ENCODE data around the gene IPCEF1.
A peak's percentile ranks its signal among the peaks of the same experiment; 100 is the strongest.
"Not testable (repeated sequence)": the region's sequence is repeated elsewhere in the genome, so short reads cannot be mapped to it uniquely, and the experiment has no call there.

The IPCEF1 gene

DNA sequence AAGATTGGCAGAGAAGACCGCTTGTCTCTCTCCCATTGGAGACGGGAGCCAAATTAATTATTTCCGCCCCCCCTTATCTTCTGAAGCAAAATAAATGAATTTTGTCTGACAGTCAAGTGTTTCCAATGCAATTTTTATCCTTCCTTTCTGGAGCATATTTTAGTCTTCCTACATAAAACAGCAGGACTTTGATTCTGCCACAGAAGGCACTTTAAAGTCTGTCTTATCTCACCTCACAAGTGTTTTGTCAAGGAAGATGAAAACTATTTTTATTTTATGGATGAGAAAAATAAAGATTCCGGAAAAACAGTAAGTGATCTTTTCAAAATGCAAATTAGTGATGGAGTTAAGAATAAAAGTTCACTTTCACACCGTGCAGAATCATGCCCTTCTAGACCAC lies 177.2 kb downstream of the IPCEF1 start:
- no peak overlapping the region for H3K27ac Mint-ChIP-seq
- peaks cover 9% of the 10 kb centered on the region for H3K9me3 Mint-ChIP-seq
- ATAC-seq (no peak), DNase-seq (ENCODE audit: low spot score in 2 of 2) (no peak)
- H3K4me3 Mint-ChIP-seq: no peak overlapping the region
- H3K4me1 Mint-ChIP-seq: peaks cover 61% of the 10 kb centered on the region
- H3K36me3 Mint-ChIP-seq: peaks cover 19% of the 10 kb centered on the region

DNA sequence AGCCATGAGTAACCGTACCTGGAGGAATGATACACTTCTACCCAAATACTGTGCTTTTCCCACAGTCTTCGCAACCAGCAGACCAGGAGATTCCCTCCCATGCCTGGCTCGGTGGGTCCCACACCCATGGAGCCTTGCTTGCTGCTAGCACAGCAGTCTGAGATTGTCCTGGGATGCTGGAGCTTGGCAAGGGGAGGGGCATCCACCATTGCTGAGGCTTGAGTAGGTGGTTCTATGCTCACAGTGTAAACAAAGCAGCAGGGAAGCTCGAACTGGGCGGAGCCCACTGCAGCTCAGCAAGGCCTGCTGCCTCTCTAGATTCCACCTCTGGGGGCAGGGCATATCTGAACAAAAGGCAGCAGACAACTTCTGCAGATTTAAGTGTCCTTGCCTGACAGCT lies 184.2 kb downstream of the IPCEF1 start:
- peaks cover 22% of the 10 kb centered on the region for H3K36me3 Mint-ChIP-seq
- not testable (repeated sequence) for H3K9me3 Mint-ChIP-seq; H3K4me3 Mint-ChIP-seq; ATAC-seq; DNase-seq (ENCODE audit: low spot score in 2 of 2)
- H3K4me1 Mint-ChIP-seq: peaks cover 69% of the 10 kb centered on the region
- peak overlapping the region; percentile 52 for H3K27ac Mint-ChIP-seq

DNA sequence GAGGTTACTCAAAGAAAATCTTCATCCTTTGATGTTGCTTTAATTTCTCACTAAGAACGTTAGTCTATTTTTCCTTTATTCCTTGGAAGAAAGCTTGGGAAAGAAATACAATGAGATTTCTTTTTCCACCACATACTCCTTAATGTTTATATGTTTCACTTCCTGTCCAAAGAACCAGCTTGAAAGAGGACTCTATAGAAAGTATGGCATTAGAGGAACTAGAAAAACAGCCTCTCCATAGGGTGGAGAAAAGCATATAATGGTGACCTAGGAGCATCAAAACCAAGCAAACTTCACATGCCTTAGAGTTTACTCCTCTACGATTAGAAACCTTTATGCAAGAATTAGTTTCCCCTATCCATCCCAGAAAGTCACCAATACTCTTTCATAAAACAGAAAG lies 186.5 kb downstream of the IPCEF1 start:
- Mint-ChIP-seq H3K27ac (no peak overlapping the region), H3K4me3 (no peak overlapping the region), H3K9me3 (peaks cover 2% of the 10 kb centered on the region), H3K4me1 (peaks cover 58% of the 10 kb centered on the region), H3K36me3 (peaks cover 29% of the 10 kb centered on the region)
- DNase-seq (ENCODE audit: low spot score in 2 of 2): no peak
- ATAC-seq: no peak

DNA sequence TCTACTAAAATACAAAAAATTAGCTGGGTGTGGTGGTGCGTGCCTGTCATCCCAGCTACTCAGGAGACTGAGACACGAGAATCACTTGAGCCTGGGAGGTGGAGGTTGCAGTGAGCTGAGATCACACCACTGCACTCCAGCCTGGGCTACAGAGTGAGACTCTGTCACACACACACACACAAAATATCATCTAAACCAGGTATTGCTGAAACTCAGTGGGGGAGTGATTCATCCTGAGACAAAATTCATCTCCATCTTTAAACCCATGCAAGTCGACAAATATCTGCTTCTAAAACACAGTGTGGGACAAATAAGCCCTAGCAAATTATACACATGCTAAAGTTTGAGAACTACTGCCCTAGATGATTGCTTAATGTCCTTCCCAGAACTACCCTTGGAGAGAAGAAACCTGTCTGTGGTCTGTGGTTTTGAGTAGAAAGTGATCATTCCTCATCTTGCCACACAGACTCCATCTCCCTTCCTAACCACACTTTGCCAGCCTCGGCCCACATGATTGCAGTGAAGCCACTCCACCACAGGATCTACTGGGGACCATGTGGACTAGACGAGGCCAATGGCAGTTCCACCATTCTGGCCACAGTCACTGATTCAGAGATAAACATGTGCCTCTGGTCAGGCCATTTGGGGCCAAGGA lies 187.3 kb downstream of the IPCEF1 start:
- Mint-ChIP-seq H3K4me1 (peaks cover 51% of the 10 kb centered on the region), H3K27ac (no peak overlapping the region), H3K9me3 (peaks cover 2% of the 10 kb centered on the region), H3K36me3 (peaks cover 31% of the 10 kb centered on the region), H3K4me3 (no peak overlapping the region)
- no peak for DNase-seq (ENCODE audit: low spot score in 2 of 2)
- peak; percentile 89 for ATAC-seq

DNA sequence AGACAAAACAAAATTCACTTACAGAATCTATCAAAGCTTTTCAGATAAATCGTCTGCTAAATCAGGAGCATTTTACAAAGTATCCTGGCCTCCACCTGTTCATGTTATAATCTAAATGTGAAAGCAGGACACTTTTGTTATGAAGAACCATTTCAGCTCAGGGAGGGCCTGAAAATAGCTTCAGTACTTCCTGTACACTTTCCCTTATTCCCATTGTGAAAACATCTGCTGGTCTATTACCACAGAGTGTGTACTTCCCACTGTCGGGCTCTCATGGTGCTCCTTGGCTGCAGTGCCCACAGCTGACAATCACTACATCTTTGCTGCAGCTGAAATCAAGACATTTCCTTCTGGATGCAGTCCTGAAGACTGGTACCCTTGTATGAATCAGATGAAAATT lies 189.5 kb downstream of the IPCEF1 start:
- Mint-ChIP-seq H3K36me3 (peaks cover 31% of the 10 kb centered on the region), H3K4me1 (peaks cover 35% of the 10 kb centered on the region), H3K4me3 (no peak overlapping the region), H3K27ac (no peak overlapping the region), H3K9me3 (no peaks in the 10 kb centered on the region)
- ATAC-seq (no peak), DNase-seq (ENCODE audit: low spot score in 2 of 2) (no peak)

DNA sequence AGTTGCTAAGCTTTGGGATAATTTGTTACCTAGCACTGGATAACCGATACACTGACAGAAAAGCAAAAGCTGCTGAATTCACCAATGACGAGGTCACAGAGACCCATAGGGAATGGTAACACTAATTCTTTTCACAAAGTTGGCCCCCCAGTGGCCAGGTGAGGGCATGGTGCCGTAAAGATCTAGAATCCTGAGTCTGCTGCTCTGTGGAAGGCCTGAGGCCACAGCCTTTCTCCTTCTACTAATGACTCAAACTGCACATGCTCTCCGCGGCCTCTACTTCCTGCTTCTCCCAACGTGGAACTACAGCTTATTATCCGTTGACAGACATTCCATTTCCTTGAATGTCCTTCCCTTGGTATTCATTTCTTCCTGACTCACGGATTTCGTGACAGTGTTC lies 190.5 kb downstream of the IPCEF1 start:
- H3K27ac Mint-ChIP-seq: no peak overlapping the region
- H3K4me1 Mint-ChIP-seq: peaks cover 35% of the 10 kb centered on the region
- no peak for ATAC-seq
- H3K9me3 Mint-ChIP-seq: no peaks in the 10 kb centered on the region
- H3K36me3 Mint-ChIP-seq: peaks cover 31% of the 10 kb centered on the region
- no peak overlapping the region for H3K4me3 Mint-ChIP-seq
- no peak for DNase-seq (ENCODE audit: low spot score in 2 of 2)

DNA sequence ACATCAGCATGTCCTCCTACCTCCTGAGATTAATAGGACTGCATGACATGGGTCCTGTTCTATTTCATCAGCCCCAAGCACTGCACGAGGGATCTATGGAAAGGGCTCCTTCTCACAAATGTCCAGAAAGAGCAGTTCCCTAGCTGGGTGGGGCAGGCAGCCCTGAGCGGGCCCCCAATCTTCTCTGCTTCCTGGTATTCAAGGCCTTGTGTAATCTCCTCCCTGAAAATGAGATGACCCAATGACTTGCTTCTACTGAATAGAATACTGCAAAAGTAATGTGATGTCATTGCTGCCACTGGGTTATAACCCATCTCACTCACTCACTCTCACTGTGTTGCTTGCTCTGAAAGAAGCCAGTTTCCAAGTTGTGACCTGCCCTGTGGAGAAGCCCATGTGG lies 191.1 kb downstream of the IPCEF1 start:
- ATAC-seq (peak; percentile 32), DNase-seq (ENCODE audit: low spot score in 2 of 2) (no peak)
- Mint-ChIP-seq H3K9me3 (no peaks in the 10 kb centered on the region), H3K4me3 (no peak overlapping the region), H3K27ac (no peak overlapping the region), H3K36me3 (peaks cover 31% of the 10 kb centered on the region), H3K4me1 (peaks cover 30% of the 10 kb centered on the region)

DNA sequence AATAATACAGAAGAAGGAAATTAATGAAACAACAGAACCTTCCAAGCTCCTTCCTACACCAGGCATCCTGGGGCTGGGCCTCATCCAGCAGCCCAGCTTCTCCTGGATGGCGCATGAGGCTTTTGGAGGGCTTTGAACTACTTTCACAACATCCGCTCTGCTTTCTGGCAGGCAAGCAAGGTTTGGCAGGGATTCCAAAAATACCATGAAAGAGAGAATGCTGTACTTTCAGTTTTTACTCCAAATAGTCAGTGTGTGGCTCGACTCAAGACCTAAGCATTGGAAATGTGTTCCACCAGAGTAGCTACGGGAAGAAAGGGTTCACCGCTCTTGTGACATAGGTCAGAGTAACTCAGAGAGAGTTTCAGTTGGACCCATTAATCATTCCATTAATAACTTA lies 192.2 kb downstream of the IPCEF1 start:
- H3K27ac Mint-ChIP-seq: no peak overlapping the region

DNA sequence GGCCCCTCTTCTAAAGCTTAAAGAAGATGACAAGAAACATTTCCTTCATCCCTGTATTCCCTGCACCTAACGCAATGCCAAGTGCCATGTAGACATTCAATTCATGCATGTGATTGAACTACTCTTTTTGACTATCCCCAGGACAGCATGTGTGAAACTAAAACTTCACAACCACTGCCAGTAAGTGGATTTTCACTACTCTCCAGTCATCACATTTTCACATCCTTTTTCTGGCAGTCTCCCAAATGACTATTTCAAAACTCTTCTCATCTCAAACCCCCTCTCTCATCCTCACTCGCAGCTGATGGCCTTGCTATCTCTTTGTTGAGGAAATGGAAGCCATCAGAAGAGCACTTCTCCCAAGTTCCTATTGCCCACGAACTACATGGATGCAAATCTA lies 194.9 kb downstream of the IPCEF1 start:
- peaks cover 34% of the 10 kb centered on the region for H3K4me1 Mint-ChIP-seq
- peaks cover 22% of the 10 kb centered on the region for H3K36me3 Mint-ChIP-seq
- no peaks in the 10 kb centered on the region for H3K9me3 Mint-ChIP-seq
- H3K27ac Mint-ChIP-seq: no peak overlapping the region
- no peak overlapping the region for H3K4me3 Mint-ChIP-seq
- ATAC-seq (peak; percentile 82), DNase-seq (ENCODE audit: low spot score in 2 of 2) (no peak)

More for the DNA sequence above, 192.2 kb downstream of the IPCEF1 start:
- no peak for DNase-seq (ENCODE audit: low spot score in 2 of 2)
- Mint-ChIP-seq H3K36me3 (peaks cover 36% of the 10 kb centered on the region), H3K4me1 (peaks cover 21% of the 10 kb centered on the region), H3K4me3 (no peak overlapping the region), H3K9me3 (no peaks in the 10 kb centered on the region)
- no peak for ATAC-seq

DNA sequence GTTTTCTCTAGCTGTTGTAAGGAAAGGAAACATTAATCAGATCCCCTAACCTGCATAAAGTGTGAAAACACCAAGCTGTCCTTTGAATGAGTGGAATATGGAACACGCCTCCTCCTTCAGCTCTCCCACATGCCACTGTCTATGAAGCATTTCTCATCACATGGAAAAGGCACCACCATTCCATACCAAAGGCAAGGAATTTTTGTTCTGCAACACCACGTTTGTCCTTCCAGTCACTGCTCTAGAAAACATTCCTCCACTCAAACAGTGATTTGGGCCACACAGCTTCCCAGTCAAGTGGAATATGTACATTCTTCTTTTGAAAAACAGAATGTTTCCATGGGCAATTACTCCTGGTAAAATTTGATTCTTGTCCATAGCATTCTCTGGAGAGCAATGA lies 197.5 kb downstream of the IPCEF1 start:
- Mint-ChIP-seq H3K36me3 (peaks cover 10% of the 10 kb centered on the region), H3K9me3 (no peaks in the 10 kb centered on the region), H3K27ac (no peak overlapping the region), H3K4me3 (no peak overlapping the region), H3K4me1 (peaks cover 32% of the 10 kb centered on the region)
- ATAC-seq: no peak
- no peak for DNase-seq (ENCODE audit: low spot score in 2 of 2)

DNA sequence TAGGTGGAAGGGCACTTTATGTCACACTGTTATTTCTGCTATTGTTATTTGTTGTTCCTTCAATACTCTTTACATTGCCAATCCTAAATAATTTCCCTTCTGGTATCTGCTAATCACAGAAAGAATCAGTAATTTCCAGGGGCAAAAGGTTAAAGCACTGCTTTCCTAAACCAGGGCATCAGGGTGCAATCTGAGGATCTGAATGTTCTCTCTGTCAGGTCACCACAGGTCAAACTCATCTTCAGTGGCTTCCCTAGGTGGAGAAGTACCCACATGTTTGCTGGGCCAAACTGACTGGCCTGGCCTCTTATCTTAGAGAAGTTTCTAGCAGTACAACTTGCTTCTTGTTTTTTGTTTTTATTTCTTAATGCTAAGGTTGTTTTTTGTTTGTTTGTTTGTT lies 198.9 kb downstream of the IPCEF1 start:
- Mint-ChIP-seq H3K36me3 (peaks cover 10% of the 10 kb centered on the region), H3K4me3 (peak overlapping the region; percentile 59), H3K27ac (peak overlapping the region; percentile 71), H3K9me3 (no peaks in the 10 kb centered on the region), H3K4me1 (peaks cover 32% of the 10 kb centered on the region)
- no peak for ATAC-seq
- no peak for DNase-seq (ENCODE audit: low spot score in 2 of 2)

DNA sequence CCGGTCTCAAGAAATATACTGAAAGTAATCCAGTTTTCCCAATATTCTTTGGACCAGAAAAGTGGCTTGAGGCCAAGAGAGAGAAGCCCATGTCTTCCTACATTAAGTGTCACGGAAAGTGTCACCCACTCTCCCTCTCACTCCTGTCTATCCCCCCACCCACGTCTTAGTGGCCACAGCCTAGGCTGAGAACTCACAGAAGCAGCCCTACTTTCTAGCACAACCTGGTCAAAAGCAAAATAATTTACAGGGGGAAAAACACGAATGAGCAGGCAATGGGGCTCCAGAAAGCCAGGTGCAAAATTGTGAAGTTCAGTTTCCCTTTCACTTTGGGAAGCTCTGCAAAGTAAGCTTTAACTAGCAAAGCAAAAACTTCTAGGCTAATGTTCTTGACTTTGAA lies 199.5 kb downstream of the IPCEF1 start:
- Mint-ChIP-seq H3K4me3 (peak overlapping the region; percentile 59), H3K9me3 (no peaks in the 10 kb centered on the region), H3K4me1 (peaks cover 32% of the 10 kb centered on the region), H3K36me3 (peaks cover 10% of the 10 kb centered on the region), H3K27ac (peak overlapping the region; percentile 71)
- ATAC-seq: peak; percentile 45
- no peak for DNase-seq (ENCODE audit: low spot score in 2 of 2)

DNA sequence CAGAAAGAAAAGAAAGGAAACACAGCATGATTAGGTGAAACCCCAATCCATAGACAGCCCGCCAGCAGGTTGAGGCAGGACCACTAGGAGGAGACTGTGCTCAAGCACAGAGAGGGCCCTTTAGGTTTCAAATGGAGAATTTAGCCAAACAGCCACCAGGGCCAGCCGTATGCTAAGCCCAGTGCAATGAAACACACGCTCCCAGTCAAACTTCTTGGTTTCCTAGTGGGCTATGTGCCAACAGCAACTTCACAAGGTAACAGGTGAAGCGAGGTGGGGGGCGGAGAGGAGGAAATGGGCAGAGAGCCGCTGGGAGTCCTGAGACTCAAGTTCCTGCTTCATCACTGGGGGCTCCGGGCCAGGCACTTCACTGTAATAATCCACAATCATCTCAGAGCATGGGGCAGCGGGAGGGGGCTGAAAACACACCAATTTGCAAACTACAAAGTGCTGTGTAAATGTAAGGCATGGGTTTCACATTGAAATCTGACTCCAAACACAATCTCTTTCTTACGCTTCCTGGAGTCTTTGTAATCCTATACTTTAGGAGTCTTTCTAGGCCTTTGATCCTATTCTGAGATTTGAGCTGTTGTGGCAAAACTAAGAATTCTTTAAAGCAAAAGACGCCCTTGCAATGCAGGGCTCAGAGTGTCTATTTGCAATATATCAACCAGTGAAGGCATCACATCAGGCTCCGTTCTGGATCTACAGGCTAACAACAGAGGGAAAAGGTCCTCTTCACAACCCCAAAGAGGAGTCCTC lies 200.3 kb downstream of the IPCEF1 start:
- H3K4me3 Mint-ChIP-seq: peak overlapping the region; percentile 59
- H3K9me3 Mint-ChIP-seq: no peaks in the 10 kb centered on the region
- peaks cover 32% of the 10 kb centered on the region for H3K4me1 Mint-ChIP-seq
- peak overlapping the region; percentile 71 for H3K27ac Mint-ChIP-seq
- ATAC-seq (peak; percentile 96), DNase-seq (ENCODE audit: low spot score in 2 of 2) (peak in 1 of 2 donors; percentile 65)
- peaks cover 10% of the 10 kb centered on the region for H3K36me3 Mint-ChIP-seq

DNA sequence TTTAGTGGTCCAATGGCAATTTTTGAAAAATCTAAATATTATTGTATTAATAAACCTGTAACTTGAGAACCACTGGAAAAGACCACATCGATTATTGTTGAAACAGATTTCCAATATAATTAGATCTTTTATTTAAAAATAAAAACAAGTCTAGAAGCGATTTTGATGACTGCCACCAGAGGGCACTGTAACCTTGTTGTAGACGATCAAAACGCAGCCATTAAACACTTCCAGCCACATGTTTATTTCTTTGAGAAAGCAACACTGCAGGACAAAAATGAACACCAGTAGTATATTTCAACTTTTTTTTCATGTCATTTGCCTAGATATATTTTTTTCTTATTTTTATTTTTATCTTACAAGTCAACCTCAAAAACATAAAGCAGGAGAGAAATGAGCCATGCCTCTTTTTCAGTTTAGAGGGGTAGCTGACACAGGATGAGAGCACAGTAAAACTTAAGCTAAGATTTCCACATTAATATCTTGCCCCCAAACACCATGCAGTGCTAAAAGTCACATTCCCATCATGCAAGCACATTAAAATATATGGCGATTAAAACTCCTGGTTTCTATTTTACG lies 202.1 kb downstream of the IPCEF1 start:
- peaks cover 6% of the 10 kb centered on the region for H3K36me3 Mint-ChIP-seq
- peak in 1 of 2 donors; percentile 68 for DNase-seq (ENCODE audit: low spot score in 2 of 2)
- no peaks in the 10 kb centered on the region for H3K9me3 Mint-ChIP-seq
- no peak overlapping the region for H3K27ac Mint-ChIP-seq
- peaks cover 32% of the 10 kb centered on the region for H3K4me1 Mint-ChIP-seq
- no peak for ATAC-seq
- H3K4me3 Mint-ChIP-seq: no peak overlapping the region

DNA sequence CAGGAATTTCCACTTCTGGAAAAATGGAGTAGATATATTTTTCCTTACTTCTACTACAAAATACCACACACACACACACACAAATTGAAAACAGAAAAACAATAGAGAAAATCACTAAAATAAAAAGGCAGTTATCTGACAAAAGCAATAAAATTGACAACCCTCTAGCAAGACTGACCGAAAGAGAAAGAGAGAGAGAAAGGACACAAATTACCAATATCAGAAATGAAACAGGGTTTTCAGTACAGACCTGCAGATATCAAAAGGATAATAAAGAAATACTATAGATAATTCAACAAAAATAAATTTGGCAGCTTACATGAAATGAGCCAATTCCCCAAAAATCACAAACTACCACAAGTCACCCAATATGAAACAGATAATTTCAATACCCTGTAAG lies 212.8 kb downstream of the IPCEF1 start:
- H3K36me3 Mint-ChIP-seq: peaks cover 1% of the 10 kb centered on the region
- H3K9me3 Mint-ChIP-seq: no peaks in the 10 kb centered on the region
- H3K4me1 Mint-ChIP-seq: no peaks in the 10 kb centered on the region
- H3K4me3 Mint-ChIP-seq: no peak overlapping the region
- DNase-seq (ENCODE audit: low spot score in 2 of 2) (no peak), ATAC-seq (no peak)
- no peak overlapping the region for H3K27ac Mint-ChIP-seq

DNA sequence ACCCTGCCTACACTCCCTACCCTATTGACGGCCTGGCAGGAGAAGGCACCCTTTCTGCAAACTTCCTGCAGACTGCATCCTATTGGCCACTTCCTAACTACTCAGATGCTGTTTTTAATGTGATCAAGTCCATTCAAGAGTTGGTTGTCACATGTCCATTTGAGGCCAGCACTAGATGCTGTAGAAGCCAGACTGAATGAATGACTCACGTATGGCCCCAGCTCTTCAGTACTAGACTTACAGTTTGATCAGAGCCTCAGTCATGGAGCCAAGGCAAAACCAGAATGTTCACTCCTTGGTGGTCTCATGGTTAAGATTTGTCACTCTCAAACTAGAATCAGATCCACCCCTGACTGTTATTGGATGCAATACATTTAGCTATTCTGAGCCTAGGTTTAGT lies 215.9 kb downstream of the IPCEF1 start:
- H3K9me3 Mint-ChIP-seq: no peaks in the 10 kb centered on the region
- H3K4me1 Mint-ChIP-seq: no peaks in the 10 kb centered on the region
- H3K36me3 Mint-ChIP-seq: no peaks in the 10 kb centered on the region
- no peak for DNase-seq (ENCODE audit: low spot score in 2 of 2)
- H3K4me3 Mint-ChIP-seq: no peak overlapping the region
- no peak overlapping the region for H3K27ac Mint-ChIP-seq
- ATAC-seq: peak; percentile 52

Data from stimulated activated effector memory CD8-positive, alpha-beta T cell treated with anti-CD3 and anti-CD28 coated beads, Interleukin-12 subunit alpha, Interleukin-12 subunit beta, amount 100 ng/mL, for 72 hours (primary cell).